ENCODE measurements around the gene FOXM1.

FOXM1 gene, protein sequence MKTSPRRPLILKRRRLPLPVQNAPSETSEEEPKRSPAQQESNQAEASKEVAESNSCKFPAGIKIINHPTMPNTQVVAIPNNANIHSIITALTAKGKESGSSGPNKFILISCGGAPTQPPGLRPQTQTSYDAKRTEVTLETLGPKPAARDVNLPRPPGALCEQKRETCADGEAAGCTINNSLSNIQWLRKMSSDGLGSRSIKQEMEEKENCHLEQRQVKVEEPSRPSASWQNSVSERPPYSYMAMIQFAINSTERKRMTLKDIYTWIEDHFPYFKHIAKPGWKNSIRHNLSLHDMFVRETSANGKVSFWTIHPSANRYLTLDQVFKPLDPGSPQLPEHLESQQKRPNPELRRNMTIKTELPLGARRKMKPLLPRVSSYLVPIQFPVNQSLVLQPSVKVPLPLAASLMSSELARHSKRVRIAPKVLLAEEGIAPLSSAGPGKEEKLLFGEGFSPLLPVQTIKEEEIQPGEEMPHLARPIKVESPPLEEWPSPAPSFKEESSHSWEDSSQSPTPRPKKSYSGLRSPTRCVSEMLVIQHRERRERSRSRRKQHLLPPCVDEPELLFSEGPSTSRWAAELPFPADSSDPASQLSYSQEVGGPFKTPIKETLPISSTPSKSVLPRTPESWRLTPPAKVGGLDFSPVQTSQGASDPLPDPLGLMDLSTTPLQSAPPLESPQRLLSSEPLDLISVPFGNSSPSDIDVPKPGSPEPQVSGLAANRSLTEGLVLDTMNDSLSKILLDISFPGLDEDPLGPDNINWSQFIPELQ

DNA sequence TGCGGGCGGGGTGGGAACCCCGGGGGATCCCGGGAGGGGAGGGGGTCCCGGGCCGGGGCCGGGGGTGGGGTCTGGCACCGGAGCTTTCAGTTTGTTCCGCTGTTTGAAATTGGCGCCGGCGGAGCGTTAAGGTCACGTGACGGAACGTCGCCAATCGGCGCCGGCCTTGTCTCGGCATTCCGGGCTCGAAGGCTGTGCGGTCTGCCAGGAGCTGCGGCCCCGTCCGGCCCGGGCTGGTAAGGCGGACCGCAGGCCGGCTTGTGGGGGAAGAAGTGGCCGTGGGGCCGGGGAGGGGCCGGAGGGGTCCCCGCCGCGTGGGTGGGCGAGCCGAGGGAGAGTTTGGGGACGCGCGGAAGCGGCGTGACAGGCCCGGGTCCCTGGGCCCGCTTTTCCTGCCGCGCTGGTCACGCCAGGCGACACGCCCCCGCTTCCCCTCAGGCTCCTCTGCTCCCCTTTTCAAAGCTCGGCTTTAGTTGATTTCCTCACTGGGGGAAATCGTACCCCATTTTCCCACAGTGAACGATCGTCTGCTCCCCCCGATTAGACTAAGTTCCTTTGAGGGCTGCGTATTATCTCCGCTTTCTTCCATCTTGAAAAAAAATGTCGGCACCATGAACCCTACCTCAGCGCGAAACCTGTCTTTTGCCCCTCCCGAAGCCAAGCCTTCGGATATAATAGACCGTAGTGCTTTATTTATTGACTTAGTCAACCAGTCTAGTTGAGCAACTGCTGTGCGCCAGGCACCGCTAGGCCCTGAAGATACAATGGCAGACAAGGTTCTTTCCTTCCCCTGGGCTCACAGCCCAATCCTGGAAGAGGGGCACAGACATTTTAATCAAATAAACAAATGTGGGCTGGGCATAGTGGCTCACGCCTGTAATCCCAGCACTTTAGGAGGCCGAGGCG lies at the start of gene FOXM1, which contains the start of gene RHNO1:
FOXM1 (minus strand) TSS at position 128 of the 906 bp plus-strand sequence. CDS start 2,696 bp downstream, outside the sequence.
RHNO1 (plus strand) TSS at position 177 of the 906 bp plus-strand sequence. CDS start 8,144 bp downstream, outside the sequence.
- peak; percentile 66 for DNase-seq (ENCODE audit: low spot score)
- FAIRE-seq = no peak

DNA sequence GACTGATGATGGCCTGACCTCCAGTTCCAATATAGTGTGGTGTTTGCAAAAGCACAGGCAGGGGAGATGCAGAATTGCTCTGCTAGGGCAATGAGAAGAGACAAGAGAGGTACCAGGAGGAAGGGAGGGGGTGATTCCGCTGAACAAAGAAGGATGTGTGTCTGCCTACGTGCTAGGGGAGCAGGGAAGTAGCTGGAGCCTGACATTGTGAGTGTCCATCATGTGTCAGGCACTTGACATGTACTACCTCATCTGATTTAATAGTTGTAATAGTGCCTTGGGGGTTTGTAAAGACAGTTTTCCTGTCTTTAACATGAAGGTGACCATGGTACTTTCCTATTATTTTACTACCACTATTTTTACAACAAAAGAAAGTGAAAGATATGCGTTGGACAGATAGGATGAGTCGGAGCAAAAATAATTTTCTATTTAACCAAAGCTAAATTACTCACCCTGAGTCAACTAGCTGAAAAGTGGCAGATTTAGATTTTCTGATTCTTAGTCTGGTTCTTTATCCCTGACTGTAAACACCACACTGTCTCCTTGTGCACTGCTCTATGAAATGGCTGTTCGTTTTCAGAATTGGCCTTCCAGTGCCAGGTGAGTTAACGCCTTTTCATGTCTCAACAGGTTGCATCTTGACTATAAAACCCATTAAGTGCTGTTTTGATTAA lies 48.5 kb upstream of the FOXM1 start:
- FAIRE-seq = peak; percentile 25
- DNase-seq (ENCODE audit: low spot score) = peak; percentile 15

DNA sequence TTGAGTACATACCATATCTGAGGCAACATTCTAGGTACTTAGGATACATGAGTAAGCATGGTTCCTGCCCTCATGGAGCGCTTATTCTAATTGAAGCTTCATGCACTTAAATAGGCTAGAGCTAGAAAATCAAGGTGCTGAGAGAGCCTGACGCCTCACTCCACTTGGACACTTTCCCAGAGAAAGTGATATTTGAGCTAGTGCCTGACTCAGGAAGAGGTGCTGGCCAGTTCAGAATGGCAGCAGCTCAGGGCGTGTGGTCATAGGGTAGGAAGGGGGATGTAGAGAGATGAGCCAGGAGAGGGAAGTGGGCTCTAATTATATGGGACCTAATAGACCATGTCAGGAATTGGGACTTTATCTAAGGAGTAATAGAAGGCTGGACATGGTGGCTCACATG lies 47.0 kb upstream of the FOXM1 start:
- DNase-seq (ENCODE audit: low spot score) (no peak), FAIRE-seq (no peak)

DNA sequence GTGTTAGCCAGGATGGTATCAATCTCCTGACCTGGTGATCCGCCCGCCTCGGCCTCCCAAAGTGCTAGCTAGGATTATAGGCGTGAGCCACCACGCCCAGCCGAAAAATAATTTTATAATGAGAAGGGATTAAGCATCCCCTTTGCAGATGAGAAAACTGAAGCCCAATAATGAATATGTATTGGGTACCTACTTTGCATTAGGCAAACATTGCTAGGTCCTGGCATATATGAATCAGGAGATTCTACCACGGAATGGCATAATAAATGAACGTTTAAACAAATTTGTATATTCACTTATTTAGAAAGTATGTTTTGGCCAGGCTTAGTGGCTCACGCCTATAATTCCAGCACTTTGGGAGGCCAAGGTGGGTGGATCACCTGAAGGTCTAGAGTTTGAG lies 46.1 kb upstream of the FOXM1 start:
- FAIRE-seq (no peak), DNase-seq (ENCODE audit: low spot score) (no peak)

DNA sequence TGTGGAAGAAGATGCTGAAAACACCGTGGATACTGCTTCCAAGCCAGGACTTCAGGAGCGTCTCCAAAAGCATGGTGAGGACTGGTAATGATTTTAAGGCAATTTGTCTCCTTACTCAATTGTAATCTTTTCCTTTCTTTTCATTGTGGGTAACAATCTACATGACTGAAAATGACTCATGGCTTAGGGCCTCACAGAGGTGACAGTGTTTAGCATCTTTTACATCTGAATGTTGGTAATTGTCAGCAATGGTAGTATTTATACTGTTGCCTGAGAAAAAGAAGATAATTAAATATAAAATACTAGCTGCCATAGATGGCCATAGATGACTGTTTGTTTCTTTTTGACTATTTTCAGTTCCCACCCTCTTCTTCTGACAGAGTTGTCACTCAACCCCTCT lies 45.4 kb upstream of the FOXM1 start:
- no peak for FAIRE-seq
- DNase-seq (ENCODE audit: low spot score) = no peak

DNA sequence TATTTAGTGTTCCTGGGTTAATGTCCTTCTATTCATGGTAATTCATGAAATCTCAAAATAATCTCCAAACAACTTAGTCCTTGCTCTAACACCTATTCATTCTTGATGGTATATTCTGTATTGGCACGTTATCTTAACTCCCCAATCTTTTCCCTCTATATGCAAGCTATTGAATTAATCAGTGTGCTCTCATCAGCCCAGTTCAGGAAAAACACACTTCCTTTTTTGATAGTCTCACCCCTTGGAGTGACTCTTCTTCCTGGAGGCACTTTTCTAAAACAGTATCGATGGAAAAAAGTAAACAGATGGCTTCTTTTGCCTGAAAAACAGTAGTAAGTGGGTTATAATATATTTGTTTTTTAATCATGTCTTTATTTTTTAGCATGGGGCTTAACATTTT lies 42.3 kb upstream of the FOXM1 start:
- DNase-seq (ENCODE audit: low spot score) (no peak), FAIRE-seq (no peak)

DNA sequence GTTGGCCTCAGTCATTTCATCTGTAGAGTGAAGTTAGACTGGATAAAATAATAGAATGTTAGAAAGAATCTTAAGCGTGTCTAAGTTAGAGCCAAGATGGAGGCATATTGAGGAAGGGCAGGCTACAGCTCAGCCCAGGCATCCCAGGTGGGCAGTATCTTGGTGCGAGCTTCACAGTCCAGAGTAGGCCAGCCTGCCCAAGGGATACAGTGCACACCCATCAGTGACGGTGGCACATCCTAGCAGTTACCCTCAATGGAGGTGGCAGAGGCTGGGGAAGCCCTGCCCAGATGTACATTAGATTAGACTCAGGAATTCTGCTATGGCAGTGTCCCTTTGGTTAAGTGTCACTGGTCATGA lies 35.2 kb upstream of the FOXM1 start:
- FAIRE-seq = no peak
- DNase-seq (ENCODE audit: low spot score) = no peak

DNA sequence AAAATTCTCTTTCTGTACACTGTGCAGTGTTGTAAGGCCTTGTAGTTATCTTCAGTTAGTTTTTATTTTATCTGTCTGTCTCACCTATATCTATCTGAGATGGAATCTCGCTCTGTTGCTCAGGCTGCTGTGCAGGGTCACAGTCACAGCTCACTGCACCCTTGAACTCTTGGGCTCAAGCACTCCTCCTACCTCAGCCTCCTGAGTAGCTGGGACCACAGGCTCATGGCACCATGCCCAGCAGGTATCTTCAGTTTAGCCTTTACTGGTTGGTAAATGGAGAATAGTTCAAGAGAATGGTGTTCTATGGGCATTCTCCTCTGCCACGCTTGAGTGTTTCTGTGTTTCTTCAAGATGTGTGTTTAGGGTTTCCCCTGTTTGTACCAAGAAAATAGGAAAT lies 27.3 kb upstream of the FOXM1 start:
- DNase-seq (ENCODE audit: low spot score) = peak; percentile 69
- FAIRE-seq = peak; percentile 97

DNA sequence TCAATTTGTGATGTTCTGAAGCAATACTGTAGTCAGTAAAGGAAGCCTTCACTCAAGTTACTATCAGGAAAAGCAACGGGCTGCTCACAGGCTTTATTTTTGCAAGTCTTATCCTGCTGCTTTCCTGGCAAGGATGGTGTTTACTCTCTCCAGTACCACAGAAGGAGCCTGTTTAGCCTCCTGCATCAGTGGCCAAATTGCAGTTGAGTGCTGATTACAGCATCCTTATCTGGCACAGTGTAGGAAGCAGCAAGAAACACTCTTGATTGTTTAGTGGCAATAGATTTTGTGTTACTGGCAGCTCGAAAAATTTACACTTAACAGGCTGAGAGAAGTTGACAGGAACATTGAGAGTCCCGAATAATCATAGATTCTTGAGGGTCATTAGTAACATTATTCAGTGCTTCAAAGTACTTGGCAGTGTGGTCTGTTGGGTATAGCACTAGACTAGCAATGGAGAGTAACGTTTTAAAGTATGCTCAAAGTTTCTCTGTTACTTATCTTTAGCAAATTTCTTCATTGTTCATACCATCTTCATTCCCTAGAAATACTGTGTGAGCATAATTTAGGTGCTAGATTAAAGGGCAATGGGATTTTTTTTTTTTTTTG lies 25.4 kb upstream of the FOXM1 start:
- DNase-seq (ENCODE audit: low spot score) (no peak), FAIRE-seq (no peak)

DNA sequence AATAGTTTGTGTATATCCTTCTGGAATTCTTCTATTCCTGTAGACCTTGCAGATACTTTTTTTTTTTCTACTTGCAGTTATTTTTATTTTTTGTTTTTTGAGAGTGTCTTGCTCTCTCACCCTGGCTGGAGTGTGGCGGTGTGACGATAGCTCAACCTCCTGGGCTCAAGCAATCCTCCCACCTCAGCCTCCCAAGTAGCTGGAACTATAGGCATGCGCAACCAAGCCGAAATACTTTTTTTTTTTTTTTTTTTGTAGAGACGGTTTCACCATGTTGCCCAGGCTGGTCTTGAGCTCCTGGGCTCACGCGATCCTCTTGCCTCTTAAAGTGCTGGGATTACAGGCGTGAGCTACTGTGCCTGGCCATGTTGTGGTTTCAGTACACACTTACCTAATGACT lies 23.7 kb upstream of the FOXM1 start:
- FAIRE-seq = no peak
- no peak for DNase-seq (ENCODE audit: low spot score)

DNA sequence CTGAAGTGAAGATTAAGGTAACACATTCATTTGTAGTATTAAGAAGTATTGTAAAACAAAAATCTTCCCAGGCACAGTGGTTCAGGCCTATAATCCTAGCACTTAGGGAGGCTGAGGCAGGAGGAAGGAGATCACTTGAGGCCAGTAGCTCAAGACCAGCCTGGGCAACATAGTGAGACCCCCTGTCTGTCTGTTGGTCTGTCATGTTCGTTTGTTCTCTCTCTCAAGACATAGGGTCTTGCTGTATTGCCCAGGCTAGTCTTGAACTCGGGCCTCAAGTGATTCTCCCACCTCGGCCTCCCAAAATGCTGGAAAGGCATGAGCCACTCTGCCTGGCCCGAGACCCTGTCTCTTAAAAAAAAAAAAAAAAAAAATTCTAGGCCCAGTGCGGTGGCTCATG lies 20.4 kb upstream of the FOXM1 start:
- no peak for FAIRE-seq
- no peak for DNase-seq (ENCODE audit: low spot score)

DNA sequence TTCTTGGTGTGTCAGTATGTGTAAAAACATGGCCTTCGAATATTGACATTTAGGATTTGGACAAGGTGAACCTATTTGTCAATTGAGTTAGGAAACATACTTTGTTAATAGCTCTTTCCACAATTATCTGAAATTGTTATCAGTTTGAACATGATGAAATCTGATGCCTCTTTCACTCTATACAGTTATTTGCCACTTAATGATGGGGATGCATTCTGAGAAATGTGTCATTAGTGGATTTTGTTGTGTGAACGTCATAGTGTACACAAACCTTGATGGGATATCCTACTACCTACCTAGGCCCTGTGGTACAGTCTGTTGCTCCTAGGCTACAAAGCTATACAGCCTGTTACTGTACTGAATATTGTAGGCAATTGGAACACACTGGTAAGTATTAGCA lies 18.5 kb upstream of the FOXM1 start:
- FAIRE-seq = no peak
- no peak for DNase-seq (ENCODE audit: low spot score)

DNA sequence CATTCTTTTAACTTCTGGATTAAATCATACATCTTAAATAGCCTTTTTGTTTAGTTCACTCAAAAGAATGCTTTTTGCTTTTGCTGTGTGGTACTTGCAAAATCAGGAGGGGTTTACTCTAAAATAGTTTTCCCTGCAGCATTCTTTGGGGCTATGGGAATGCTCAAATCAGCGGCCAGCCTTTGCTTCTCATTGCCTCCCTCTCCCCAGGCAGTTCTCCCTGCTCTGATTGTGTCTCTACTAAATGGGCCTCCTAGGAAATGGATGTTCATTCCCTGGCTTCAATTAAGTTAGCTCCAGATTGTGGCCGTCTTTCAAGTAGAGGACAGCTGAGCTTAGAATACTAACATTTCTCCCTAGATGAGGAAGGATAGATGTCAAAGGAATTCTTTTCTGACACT lies 18.1 kb upstream of the FOXM1 start:
- FAIRE-seq (no peak), DNase-seq (ENCODE audit: low spot score) (no peak)

DNA sequence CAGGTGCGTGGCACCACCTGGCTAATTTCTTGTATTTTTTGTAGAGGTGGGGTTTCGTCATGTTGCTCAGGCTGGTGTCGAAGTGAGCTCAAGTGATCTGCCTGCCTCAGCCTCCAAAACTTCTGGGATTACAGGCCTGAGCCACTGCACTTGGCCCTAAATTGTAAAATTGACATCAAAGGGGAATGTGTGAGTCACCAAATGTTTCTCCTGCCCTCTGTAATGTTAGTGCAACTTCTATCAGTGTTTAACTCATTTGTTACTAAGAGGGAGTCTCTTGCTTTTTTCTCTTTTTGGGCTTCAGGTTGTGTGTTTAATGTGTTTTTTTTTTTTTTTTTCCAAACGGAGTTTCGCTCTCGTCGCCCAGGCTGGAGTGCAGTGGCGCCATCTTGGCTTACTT lies 16.0 kb upstream of the FOXM1 start:
- FAIRE-seq (peak; percentile 68), DNase-seq (ENCODE audit: low spot score) (peak; percentile 45)

DNA sequence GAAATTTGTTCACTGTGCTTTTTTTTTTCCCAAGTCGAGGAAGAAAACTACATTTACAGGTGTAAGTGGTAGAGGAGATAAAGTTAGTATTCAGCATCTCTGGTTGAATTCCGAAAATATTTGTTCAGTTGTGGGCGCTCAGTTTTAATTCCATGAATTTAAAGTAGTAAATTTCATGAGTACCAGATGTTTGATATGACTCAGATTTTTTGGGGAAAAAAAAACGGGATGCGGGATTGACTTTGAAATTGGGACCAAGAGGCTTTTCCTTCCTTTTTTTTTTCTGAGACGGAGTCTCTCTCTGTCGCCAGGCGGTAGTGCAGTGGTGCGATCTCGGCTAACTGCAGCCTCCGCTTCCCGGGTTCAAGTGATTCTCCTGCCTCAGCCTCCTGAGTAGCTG lies 15.3 kb upstream of the FOXM1 start:
- DNase-seq (ENCODE audit: low spot score) = no peak
- FAIRE-seq = no peak

DNA sequence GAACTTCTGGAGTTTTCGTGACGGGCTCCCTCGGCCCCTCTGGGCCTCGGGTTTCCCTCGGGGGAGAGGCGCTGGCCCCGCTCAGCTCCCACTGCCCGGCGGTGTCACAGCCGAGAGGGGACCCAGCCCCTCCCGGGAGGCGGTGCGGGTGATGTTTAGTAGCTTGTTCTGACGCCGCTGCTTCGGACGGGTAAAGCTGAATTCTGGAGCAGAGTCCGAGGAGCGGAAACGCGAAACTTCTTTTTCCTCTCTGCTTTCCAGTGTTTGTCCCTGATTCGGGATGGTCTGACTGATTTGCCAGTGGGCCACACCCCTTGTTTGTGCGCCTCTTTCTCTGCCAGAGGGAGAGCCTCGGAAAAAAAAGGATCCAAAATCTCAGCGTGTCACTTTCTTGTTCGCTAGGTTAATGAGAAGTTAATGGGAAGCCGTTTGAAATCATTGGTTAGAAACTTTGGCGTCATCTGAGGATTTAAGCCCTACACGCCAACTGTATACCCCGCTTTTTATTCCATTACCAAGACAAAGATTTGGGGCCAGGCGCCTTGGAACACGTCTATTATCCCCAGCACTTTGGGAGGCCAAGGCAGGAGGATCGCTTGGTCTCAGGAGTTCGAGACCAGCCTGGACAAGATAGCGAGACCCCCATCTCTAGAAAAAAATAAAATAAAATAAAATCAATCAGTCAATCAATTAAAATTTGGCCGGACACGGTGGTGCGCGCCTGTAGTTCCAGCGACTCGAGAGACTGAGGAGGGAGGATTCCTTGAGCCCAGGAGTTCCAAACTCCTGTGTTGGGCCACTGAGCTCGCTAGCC lies 14.5 kb upstream of the FOXM1 start:
- DNase-seq (ENCODE audit: low spot score) = peak; percentile 29

DNA sequence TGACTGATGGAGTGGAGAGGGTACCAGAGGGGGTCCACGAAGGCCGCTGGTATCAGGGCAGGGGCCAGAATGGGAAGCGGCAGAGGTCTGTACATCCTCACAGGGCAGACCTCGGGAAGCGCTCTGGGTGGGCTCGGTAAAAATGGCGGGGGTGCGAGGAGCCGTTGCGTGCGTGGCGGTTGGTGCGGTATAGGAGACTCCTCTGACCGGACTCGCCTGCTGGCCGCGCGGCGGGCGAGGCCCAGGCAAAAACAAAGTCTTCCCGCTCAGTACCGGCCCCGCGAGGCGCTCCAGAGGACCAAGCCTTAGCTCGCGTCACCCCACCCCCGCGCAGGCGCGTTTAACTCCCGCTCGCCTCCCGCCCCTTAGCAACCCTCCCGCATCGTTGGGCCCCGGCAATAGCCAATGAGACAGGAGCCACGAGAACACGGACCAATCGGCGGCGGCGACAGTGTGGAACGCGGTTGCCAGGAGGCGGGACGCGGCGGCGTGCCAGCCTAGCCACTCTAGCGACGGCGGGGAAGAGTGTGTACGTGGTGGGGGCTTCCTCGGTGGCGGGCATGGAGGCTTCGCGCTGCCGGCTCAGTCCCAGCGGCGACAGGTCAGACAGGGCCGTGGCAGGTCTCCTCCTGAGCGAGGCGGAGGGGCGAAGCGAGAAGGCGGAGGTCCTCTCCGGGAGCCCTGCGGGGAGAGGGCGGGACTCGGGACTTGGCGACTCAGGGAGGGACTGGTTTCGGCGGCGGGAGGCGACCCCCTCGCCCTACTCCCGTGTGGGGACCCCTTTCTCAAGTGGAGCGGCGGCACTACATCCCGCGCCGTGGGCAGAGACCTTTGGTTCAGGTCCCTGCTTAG lies 13.6 kb upstream of the FOXM1 start, which contains the start of gene TULP3:
TULP3 (plus strand) TSS at position 504 of the 852 bp plus-strand sequence; CDS start at position 561, 57 bp downstream.
- FAIRE-seq = peak; percentile 79
- DNase-seq (ENCODE audit: low spot score) = peak; percentile 94

More for the DNA sequence above, 14.5 kb upstream of the FOXM1 start:
- FAIRE-seq = no peak

DNA sequence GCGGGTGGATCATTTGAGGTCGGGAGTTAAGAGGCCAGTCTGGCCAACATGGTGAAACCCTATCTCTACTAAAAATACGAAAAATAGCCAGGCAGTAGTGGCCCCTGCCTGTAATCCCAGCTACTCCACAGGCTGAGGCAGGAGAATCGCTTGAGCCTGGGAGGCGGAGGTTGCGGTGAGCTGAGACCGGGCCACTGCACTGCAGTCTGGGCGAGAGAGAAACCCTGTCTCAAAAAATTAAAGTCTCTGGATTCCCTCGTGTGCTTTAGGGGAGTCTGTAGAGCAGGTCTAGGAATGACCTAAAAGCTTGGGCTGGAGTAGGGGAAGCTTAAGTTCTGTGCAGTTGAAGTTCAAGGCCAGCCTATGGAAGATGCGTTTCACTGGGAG lies 13.0 kb upstream of the FOXM1 start:
- FAIRE-seq (no peak), DNase-seq (ENCODE audit: low spot score) (no peak)

Measured in RCC 7860 (cell line).